WTC11 (cell line): ENCODE data around the gene CALY. TPM values are rescaled to one million over a fixed set of nuclear protein-coding genes. Genes with fewer than 3 reads are reported as not detected.

ENCODE experiments used
- ATAC-seq: fragments of 200-7000 bp; cut with Tn5 transposase; 2 replicates; pipeline ENCODE4 v1.10.0; 2021; ENCODE audit warnings: mild to moderate bottlenecking, moderate library complexity
- CTCF ChIA-PET: fragments of 300-600 bp; sonication (Branson Sonifier 250); formaldehyde crosslinking; loops from one replicate; lab custom pipeline; 2021; ENCODE audit warnings: antibody characterized with exemption; lab: Charles Lee
- POLR2A ChIA-PET: fragments of 350-600 bp; sonication (Branson Sonifier 250); formaldehyde crosslinking; loops from one replicate; lab custom pipeline; 2021; ENCODE audit warnings: antibody characterized with exemption; lab: Charles Lee
- DNase-seq: peaks from one replicate; pipeline ENCODE4 v3.0.0; 2021; ENCODE audit warnings: low spot score
- H3K27ac Mint-ChIP-seq: 2 replicates; pipeline ENCODE4 v1.8.0; 2021; ENCODE audit warnings: mixed read lengths
- H3K27me3 Mint-ChIP-seq: 2 replicates; pipeline ENCODE4 v1.8.0; 2021; ENCODE audit warnings: low read depth, mild to moderate bottlenecking, moderate library complexity, mixed read lengths
- H3K36me3 Mint-ChIP-seq: 2 replicates; pipeline ENCODE4 v1.8.0; 2021; ENCODE audit warnings: mixed read lengths
- H3K4me1 Mint-ChIP-seq: 2 replicates; pipeline ENCODE4 v1.8.0; 2022; ENCODE audit warnings: mixed read lengths
- H3K4me3 Mint-ChIP-seq: 2 replicates; pipeline ENCODE4 v1.8.0; 2021; ENCODE audit warnings: mild to moderate bottlenecking, moderate library complexity, mixed read lengths
- H3K9me3 Mint-ChIP-seq: 2 replicates; pipeline ENCODE4 v1.8.0; 2021; ENCODE audit warnings: mixed read lengths
- CBFB ChIP-seq: sonication (generic); formaldehyde crosslinking; IDR thresholded peaks from 2 replicates; pipeline ENCODE4 v1.8.1; 2022; ENCODE audit warnings: mild to moderate bottlenecking, low read depth, missing genetic modification reagents
- ETV6 ChIP-seq: sonication (generic); formaldehyde crosslinking; IDR thresholded peaks from 2 replicates; pipeline ENCODE4 v1.8.1; 2022; ENCODE audit warnings: mild to moderate bottlenecking, missing genetic modification reagents
- FOXK1 ChIP-seq: sonication (generic); formaldehyde crosslinking; IDR thresholded peaks from 2 replicates; pipeline ENCODE4 v1.8.0; 2022; ENCODE audit warnings: mild to moderate bottlenecking, moderate library complexity, missing genetic modification reagents
- JUN ChIP-seq: sonication (generic); formaldehyde crosslinking; IDR thresholded peaks from 2 replicates; pipeline ENCODE4 v1.8.0; 2023; ENCODE audit warnings: mild to moderate bottlenecking, missing genetic modification reagents
- NFATC4 ChIP-seq: fragments of 250-450 bp; sonication (Bioruptor Pico); IDR thresholded peaks from 2 replicates; pipeline ENCODE4 v1.9.0; 2021; ENCODE audit warnings: mild to moderate bottlenecking
- PRRX2 ChIP-seq: fragments of 250-450 bp; sonication (Bioruptor Pico); IDR thresholded peaks from 2 replicates; pipeline ENCODE4 v1.8.0; 2021; ENCODE audit warnings: mild to moderate bottlenecking
- RELA ChIP-seq: sonication (generic); formaldehyde crosslinking; IDR thresholded peaks from 2 replicates; pipeline ENCODE4 v1.8.1; 2022; ENCODE audit warnings: missing genetic modification reagents, mild to moderate bottlenecking, borderline replicate concordance
- RORB ChIP-seq: fragments of 250-450 bp; sonication (Bioruptor Pico); IDR thresholded peaks from 2 replicates; pipeline ENCODE4 v1.9.0; 2021; ENCODE audit warnings: mild to moderate bottlenecking
- SP1 ChIP-seq: sonication (generic); formaldehyde crosslinking; conservative IDR thresholded peaks from 2 replicates; pipeline ENCODE4 v1.8.1; 2022; ENCODE audit warnings: missing genetic modification reagents
- ZBTB21 ChIP-seq: sonication (generic); formaldehyde crosslinking; IDR thresholded peaks from 2 replicates; pipeline ENCODE4 v1.8.1; 2023; ENCODE audit warnings: mild to moderate bottlenecking, missing genetic modification reagents, borderline replicate concordance
- ZNF232 ChIP-seq: sonication (generic); formaldehyde crosslinking; IDR thresholded peaks from 2 replicates; pipeline ENCODE4 v1.8.0; 2022; ENCODE audit warnings: mild to moderate bottlenecking, missing genetic modification reagents
- ZNF317 ChIP-seq: sonication (generic); formaldehyde crosslinking; IDR thresholded peaks from 2 replicates; pipeline ENCODE4 v1.8.1; 2023; ENCODE audit warnings: low read depth, mild to moderate bottlenecking, moderate library complexity, missing genetic modification reagents, borderline replicate concordance
- ZNF671 ChIP-seq: fragments of 250-450 bp; sonication (Bioruptor Pico); IDR thresholded peaks from 2 replicates; pipeline ENCODE4 v1.8.0; 2021; ENCODE audit warnings: mild to moderate bottlenecking
- total RNA-seq: library from RNA; stranded (reverse); gene quantifications from 3 replicates; pipeline ENCODE4 v1.2.3, GENCODE V29; 2021
- TF ChIP-seq, protein P1 (sequence below): sonication (generic); formaldehyde crosslinking; IDR thresholded peaks from 2 replicates; pipeline ENCODE4 v1.8.1; 2023; ENCODE audit warnings: mild to moderate bottlenecking, missing genetic modification reagents, borderline replicate concordance
- TF ChIP-seq, protein P2 (sequence below): sonication (generic); formaldehyde crosslinking; IDR thresholded peaks from 2 replicates; pipeline ENCODE4 v1.8.0; 2023; ENCODE audit warnings: missing genetic modification reagents
- TF ChIP-seq, protein P3 (sequence below): sonication (generic); formaldehyde crosslinking; IDR thresholded peaks from 2 replicates; pipeline ENCODE4 v1.8.1; 2023; ENCODE audit warnings: mild to moderate bottlenecking, missing genetic modification reagents, moderate library complexity
- TF ChIP-seq, protein P4 (sequence below): sonication (generic); formaldehyde crosslinking; IDR thresholded peaks from 2 replicates; pipeline ENCODE4 v1.8.1; 2023; ENCODE audit warnings: mild to moderate bottlenecking, missing genetic modification reagents, moderate library complexity
- TF ChIP-seq, protein P5 (sequence below): sonication (generic); formaldehyde crosslinking; IDR thresholded peaks from 2 replicates; pipeline ENCODE4 v1.8.1; 2023; ENCODE audit warnings: mild to moderate bottlenecking, moderate library complexity, missing genetic modification reagents
- TF ChIP-seq, protein P6 (sequence below): sonication (generic); formaldehyde crosslinking; conservative IDR thresholded peaks from 2 replicates; pipeline ENCODE4 v1.8.1; 2023; ENCODE audit warnings: mild to moderate bottlenecking, low read depth, missing genetic modification reagents, moderate library complexity
- TF ChIP-seq, protein P7 (sequence below): sonication (generic); formaldehyde crosslinking; conservative IDR thresholded peaks from 2 replicates; pipeline ENCODE4 v1.8.1; 2022; ENCODE audit warnings: mild to moderate bottlenecking, missing genetic modification reagents

CALY gene
- total RNA-seq, 1 experiment from 2014 or later = 0.63 TPM

DNA sequence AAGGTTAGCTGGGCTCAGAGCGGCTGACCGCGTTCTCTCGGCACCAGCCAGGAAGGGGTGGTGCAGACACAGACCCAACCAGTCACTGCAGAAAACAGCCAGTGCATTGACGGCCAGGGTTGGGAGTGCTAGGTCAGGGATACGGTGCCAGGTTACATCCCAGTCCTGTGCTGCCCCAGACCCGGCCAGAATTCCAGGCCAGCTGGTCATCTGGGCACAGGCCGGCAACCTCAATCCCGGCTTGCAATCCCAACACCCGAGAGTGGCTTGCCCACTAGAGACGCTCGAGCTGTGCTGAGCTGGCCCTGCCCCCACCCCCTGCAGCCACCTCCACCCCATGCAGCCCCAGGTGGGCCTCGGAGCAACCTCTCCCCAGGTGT is 14.2 kb upstream of the CALY start (continued):
- no peak for TF ChIP-seq RELA (CRISPR knock-in tag)
- TF ChIP-seq SP1 (CRISPR knock-in tag) = no peak
- no peak for TF ChIP-seq ZBTB21
- no peak for TF ChIP-seq FOXK1 (CRISPR knock-in tag)
- TF ChIP-seq, protein P1, sequence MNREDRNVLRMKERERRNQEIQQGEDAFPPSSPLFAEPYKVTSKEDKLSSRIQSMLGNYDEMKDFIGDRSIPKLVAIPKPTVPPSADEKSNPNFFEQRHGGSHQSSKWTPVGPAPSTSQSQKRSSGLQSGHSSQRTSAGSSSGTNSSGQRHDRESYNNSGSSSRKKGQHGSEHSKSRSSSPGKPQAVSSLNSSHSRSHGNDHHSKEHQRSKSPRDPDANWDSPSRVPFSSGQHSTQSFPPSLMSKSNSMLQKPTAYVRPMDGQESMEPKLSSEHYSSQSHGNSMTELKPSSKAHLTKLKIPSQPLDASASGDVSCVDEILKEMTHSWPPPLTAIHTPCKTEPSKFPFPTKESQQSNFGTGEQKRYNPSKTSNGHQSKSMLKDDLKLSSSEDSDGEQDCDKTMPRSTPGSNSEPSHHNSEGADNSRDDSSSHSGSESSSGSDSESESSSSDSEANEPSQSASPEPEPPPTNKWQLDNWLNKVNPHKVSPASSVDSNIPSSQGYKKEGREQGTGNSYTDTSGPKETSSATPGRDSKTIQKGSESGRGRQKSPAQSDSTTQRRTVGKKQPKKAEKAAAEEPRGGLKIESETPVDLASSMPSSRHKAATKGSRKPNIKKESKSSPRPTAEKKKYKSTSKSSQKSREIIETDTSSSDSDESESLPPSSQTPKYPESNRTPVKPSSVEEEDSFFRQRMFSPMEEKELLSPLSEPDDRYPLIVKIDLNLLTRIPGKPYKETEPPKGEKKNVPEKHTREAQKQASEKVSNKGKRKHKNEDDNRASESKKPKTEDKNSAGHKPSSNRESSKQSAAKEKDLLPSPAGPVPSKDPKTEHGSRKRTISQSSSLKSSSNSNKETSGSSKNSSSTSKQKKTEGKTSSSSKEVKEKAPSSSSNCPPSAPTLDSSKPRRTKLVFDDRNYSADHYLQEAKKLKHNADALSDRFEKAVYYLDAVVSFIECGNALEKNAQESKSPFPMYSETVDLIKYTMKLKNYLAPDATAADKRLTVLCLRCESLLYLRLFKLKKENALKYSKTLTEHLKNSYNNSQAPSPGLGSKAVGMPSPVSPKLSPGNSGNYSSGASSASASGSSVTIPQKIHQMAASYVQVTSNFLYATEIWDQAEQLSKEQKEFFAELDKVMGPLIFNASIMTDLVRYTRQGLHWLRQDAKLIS (CRISPR knock-in tag) = no peak
- no peak for TF ChIP-seq PRRX2

DNA sequence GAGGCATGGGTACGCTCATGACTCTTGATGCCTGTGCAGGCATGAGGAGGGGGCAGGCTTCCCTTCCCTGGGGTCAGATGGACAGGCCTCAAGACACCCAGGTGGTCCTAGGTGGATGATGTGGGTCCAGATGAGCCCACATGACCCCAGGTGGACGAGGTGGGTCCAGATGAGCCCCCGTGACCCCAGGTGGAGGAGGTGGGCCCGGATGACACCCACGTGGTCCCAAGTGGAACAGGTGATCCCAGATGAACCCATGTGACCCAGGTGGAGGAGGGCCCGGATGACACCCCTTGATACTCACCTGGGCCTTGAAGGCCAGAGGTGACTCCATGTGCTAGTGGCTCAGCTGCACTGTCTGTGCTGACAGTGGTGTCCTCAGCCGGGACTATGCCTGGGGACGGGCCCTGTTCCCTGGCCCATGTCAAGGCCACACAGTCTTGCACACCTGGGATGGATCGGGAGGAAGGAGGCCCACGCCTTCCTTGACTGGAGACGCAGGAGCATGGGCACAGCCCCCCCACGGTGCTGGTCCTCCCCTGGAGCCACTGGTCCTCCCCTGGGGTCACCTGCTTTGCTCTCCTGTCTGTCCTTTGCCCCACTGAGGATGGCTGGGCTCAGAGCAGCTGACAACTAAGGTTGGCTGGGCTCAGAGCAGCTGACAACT is 13.7 kb upstream of the CALY start:
- Mint-ChIP-seq H3K4me3 (no peak overlapping the region), H3K27me3 (peaks cover 2% of the 10 kb centered on the region; the same call in 1 of the 2 replicates), H3K9me3 (no peaks in the 10 kb centered on the region), H3K36me3 (no peaks in the 10 kb centered on the region), H3K27ac (no peak overlapping the region), H3K4me1 (peaks cover 9% of the 10 kb centered on the region)
- DNase-seq = no peak
- no peak for ATAC-seq
- CTCF ChIA-PET = interaction anchor here (1.2 to 1.9 kb wide), 3 partner anchors 21 to 46 kb away, joined by 5 to 25 read pairs (median 9); no protein-coding TSS in a partner anchor
- POLR2A ChIA-PET = no interaction called here
- TF ChIP-seq ZNF232 (CRISPR knock-in tag) (no peak), NFATC4 (CRISPR knock-in tag) (no peak), SP1 (CRISPR knock-in tag) (no peak), JUN (CRISPR knock-in tag) (no peak), FOXK1 (CRISPR knock-in tag) (no peak), RORB (no peak), CBFB (CRISPR knock-in tag) (no peak), ETV6 (CRISPR knock-in tag) (no peak), ZNF671 (CRISPR knock-in tag) (no peak), ZNF317 (CRISPR knock-in tag) (no peak)
- TF ChIP-seq, protein P2, sequence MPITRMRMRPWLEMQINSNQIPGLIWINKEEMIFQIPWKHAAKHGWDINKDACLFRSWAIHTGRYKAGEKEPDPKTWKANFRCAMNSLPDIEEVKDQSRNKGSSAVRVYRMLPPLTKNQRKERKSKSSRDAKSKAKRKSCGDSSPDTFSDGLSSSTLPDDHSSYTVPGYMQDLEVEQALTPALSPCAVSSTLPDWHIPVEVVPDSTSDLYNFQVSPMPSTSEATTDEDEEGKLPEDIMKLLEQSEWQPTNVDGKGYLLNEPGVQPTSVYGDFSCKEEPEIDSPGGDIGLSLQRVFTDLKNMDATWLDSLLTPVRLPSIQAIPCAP (CRISPR knock-in tag) = no peak
- TF ChIP-seq, protein P3, sequence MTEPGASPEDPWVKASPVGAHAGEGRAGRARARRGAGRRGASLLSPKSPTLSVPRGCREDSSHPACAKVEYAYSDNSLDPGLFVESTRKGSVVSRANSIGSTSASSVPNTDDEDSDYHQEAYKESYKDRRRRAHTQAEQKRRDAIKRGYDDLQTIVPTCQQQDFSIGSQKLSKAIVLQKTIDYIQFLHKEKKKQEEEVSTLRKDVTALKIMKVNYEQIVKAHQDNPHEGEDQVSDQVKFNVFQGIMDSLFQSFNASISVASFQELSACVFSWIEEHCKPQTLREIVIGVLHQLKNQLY = no peak
- TF ChIP-seq, protein P4, sequence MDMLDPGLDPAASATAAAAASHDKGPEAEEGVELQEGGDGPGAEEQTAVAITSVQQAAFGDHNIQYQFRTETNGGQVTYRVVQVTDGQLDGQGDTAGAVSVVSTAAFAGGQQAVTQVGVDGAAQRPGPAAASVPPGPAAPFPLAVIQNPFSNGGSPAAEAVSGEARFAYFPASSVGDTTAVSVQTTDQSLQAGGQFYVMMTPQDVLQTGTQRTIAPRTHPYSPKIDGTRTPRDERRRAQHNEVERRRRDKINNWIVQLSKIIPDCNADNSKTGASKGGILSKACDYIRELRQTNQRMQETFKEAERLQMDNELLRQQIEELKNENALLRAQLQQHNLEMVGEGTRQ (CRISPR knock-in tag) = no peak
- TF ChIP-seq, protein P1 (CRISPR knock-in tag) = no peak
- TF ChIP-seq, protein P5, sequence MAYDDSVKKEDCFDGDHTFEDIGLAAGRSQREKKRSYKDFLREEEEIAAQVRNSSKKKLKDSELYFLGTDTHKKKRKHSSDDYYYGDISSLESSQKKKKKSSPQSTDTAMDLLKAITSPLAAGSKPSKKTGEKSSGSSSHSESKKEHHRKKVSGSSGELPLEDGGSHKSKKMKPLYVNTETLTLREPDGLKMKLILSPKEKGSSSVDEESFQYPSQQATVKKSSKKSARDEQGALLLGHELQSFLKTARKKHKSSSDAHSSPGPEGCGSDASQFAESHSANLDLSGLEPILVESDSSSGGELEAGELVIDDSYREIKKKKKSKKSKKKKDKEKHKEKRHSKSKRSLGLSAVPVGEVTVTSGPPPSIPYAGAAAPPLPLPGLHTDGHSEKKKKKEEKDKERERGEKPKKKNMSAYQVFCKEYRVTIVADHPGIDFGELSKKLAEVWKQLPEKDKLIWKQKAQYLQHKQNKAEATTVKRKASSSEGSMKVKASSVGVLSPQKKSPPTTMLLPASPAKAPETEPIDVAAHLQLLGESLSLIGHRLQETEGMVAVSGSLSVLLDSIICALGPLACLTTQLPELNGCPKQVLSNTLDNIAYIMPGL (CRISPR knock-in tag) = no peak
- TF ChIP-seq, protein P6, sequence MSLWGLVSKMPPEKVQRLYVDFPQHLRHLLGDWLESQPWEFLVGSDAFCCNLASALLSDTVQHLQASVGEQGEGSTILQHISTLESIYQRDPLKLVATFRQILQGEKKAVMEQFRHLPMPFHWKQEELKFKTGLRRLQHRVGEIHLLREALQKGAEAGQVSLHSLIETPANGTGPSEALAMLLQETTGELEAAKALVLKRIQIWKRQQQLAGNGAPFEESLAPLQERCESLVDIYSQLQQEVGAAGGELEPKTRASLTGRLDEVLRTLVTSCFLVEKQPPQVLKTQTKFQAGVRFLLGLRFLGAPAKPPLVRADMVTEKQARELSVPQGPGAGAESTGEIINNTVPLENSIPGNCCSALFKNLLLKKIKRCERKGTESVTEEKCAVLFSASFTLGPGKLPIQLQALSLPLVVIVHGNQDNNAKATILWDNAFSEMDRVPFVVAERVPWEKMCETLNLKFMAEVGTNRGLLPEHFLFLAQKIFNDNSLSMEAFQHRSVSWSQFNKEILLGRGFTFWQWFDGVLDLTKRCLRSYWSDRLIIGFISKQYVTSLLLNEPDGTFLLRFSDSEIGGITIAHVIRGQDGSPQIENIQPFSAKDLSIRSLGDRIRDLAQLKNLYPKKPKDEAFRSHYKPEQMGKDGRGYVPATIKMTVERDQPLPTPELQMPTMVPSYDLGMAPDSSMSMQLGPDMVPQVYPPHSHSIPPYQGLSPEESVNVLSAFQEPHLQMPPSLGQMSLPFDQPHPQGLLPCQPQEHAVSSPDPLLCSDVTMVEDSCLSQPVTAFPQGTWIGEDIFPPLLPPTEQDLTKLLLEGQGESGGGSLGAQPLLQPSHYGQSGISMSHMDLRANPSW (CRISPR knock-in tag) = no peak
- TF ChIP-seq, protein P7, sequence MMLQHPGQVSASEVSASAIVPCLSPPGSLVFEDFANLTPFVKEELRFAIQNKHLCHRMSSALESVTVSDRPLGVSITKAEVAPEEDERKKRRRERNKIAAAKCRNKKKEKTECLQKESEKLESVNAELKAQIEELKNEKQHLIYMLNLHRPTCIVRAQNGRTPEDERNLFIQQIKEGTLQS (CRISPR knock-in tag) = no peak
- TF ChIP-seq, all 79 proteins: peak for 0
